Spleen (tissue), 11 donors: Measurements from ENCODE around the gene PTPRM. TPM values are rescaled to one million over a fixed set of nuclear protein-coding genes. Genes with fewer than 3 reads are reported as not detected.

Experiments
- DNase-seq: peaks from one replicate; pipeline ENCODE4 v3.0.0-alpha.2; 2020
- H3K27ac ChIP-seq, 8 donors: fragments of 200-600 bp; sonication (generic) in 7 of 8; 1 replicate in 4 of 8; 2 replicates in 4 of 8; pipeline versions ENCODE4 v1.5.0 to v1.8.0; 2016 to 2021; ENCODE audit warnings: inconsistent platforms in 4 of 8, mild to moderate bottlenecking in 4 of 8, moderate library complexity in 1 of 8
- H3K27me3 ChIP-seq, 7 donors: fragments of 200-600 bp; sonication (generic) in 6 of 7; replicated peaks in 1 of 7; 1 replicate in 4 of 7; 2 replicates in 3 of 7; pipeline versions ENCODE4 v1.5.0 to v1.8.0; 2016 to 2021; ENCODE audit warnings: inconsistent platforms in 3 of 7, mild to moderate bottlenecking in 1 of 7
- H3K36me3 ChIP-seq, 6 donors: fragments of 200-600 bp; sonication (generic) in 5 of 6; 1 replicate in 4 of 6; 2 replicates in 2 of 6; pipeline versions ENCODE4 v1.5.0 to v1.8.0; 2016 to 2021; ENCODE audit warnings: inconsistent platforms in 2 of 6
- H3K4me1 ChIP-seq, 6 donors: fragments of 200-600 bp; sonication (generic) in 5 of 6; 1 replicate in 3 of 6; 2 replicates in 3 of 6; pipeline versions ENCODE4 v1.5.0 to v1.8.0; 2016 to 2021; ENCODE audit warnings: inconsistent platforms in 3 of 6
- H3K4me3 ChIP-seq, 8 donors: fragments of 200-600 bp; sonication (generic) in 7 of 8; 1 replicate in 4 of 8; 2 replicates in 4 of 8; pipeline versions ENCODE4 v1.5.0 to v1.8.0; 2016 to 2021; ENCODE audit warnings: inconsistent platforms in 4 of 8, mild to moderate bottlenecking in 4 of 8, moderate library complexity in 2 of 8
- H3K9me3 ChIP-seq, 8 donors: fragments of 200-600 bp; sonication (generic) in 7 of 8; 1 replicate in 4 of 8; 2 replicates in 4 of 8; pipeline versions ENCODE4 v1.5.0 to v1.8.0; 2016 to 2021; ENCODE audit warnings: inconsistent platforms in 4 of 8
- CTCF ChIP-seq, 11 experiments: fragments of 200-600 bp in 7 of 11; fragments of 450-650 bp in 4 of 11; sonication (generic) in 4 of 11; IDR thresholded peaks in 8 of 11; conservative IDR thresholded peaks in 3 of 11; 1 replicate in 7 of 11; 2 replicates in 4 of 11; pipeline versions ENCODE4 v1.4.0 to v1.8.0; 2016 to 2021; ENCODE audit warnings: antibody characterized with exemption in 11 of 11, inconsistent platforms in 4 of 11, mild to moderate bottlenecking in 1 of 11
- POLR2A ChIP-seq, 3 donors: fragments of 450-650 bp; IDR thresholded peaks; one replicate each; pipeline ENCODE4 v1.5.1; 2017; ENCODE audit warnings: antibody characterized with exemption in 3 of 3, mild to moderate bottlenecking in 1 of 3
- POLR2AphosphoS5 ChIP-seq, 3 donors: sonication (generic); formaldehyde crosslinking; IDR thresholded peaks; one replicate each; pipeline ENCODE4 v1.5.1; 2017; ENCODE audit warnings: antibody characterized with exemption in 3 of 3
- WGBS, 5 donors: extraction: QIAGEN DNeasy Blood & Tissue Kit in 3 of 5; methylation state at CpG; one replicate each; pipeline versions ENCODE4 v1.1.5 to v1.1.7; 2013 to 2018; 5-methylcytosine and 5-hydroxymethylcytosine counted together
- intact Hi-C: fragments of 100-400 bp; cut with DNase I; formaldehyde crosslinking; loops from one replicate; pipeline ENCODE4 v1.15.0; 2023; ENCODE audit warnings: low total_unique reads
- polyA plus RNA-seq, 3 donors: library from polyadenylated mRNA; stranded (reverse); fragments of 200-250 nt; gene quantifications; one replicate each; pipeline ENCODE4 v1.2.1, GENCODE V29; 2013
- total RNA-seq, 7 donors: library from RNA; depleted of rRNA in 3 of 7; stranded (reverse); fragments of >200 nt in 3 of 7; fragmentation: NEBNext Ultra II Directional in 4 of 7; extraction: Animal tissue kit (Norgen Biotek cat#: 25700) in 4 of 7; gene quantifications; one replicate each; pipeline versions ENCODE4 v1.1.0 to v1.2.1, GENCODE V29; 2016 to 2021
- donor health status: healthy with polysubstance abuse.
- donor health status: DM: no; HTN: no; CAD: no; lungs with moderate emphysema.
- donor health status: DM: no; HTN: no; CAD: no.
- donor health status: Bipolar disorder and iron deficiency.
- donor health status: healthy.
- donor health status: DM: no; HTN: no; CAD: no.
- donor health status: DM: yes; HTN: yes; CAD: no.

PTPRM gene
- total and polyA plus RNA-seq, 10 donors = 23.5 to 97.8 (median 62.8) TPM

- H3K27ac ChIP-seq = no peak overlapping the region
- no peaks in the 10 kb centered on the region for H3K36me3 ChIP-seq
- TF ChIP-seq CTCF (IDR thresholded peaks at IDR 0.05 in 8 of 11, conservative IDR thresholded peaks at IDR 0.05 in 3 of 11) (no peak), POLR2A (IDR thresholded peaks at IDR 0.05) (no peak), POLR2AphosphoS5 (IDR thresholded peaks at IDR 0.05) (no peak)
- no peaks in the 10 kb centered on the region for H3K4me1 ChIP-seq
- DNase-seq = no peak
- 85 to 95% (median 94%) methylated on average over 7 of the region's 7 CpGs for WGBS, 5 donors
- H3K27me3 ChIP-seq = no peaks in the 10 kb centered on the region
- no peaks in the 10 kb centered on the region for H3K9me3 ChIP-seq
- intact Hi-C loops = no loop called here
- no peak overlapping the region for H3K4me3 ChIP-seq
Observed at GRCh38 chr18:8188184-8188583, 621.1 kb downstream of the PTPRM start.

DNA sequence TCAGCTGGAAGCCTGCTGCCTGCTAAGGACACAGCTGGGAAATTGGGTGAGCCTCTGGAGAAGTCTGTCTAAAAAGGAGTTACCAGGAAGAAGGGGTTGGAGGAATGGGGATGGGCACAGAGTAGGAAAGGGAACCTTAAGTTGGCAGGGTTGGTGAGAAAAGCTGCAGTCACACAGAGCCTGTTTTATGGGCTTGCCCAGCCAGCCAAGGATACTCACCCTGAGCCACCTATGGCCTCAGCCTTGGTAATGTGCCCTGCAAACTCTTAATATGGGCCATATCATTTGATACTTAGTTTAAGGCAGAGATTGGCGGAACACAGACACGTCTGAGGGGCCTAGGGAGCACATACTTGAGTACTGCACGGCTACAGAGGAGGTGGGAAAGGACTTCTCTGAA lies 623.9 kb downstream of the PTPRM start:
- no peak for TF ChIP-seq POLR2AphosphoS5 (IDR thresholded peaks at IDR 0.05)
- TF ChIP-seq CTCF (IDR thresholded peaks at IDR 0.05 in 8 of 11, conservative IDR thresholded peaks at IDR 0.05 in 3 of 11) = no peak
- no peak for TF ChIP-seq POLR2A (IDR thresholded peaks at IDR 0.05)
- Histone ChIP-seq H3K36me3 (no peaks in the 10 kb centered on the region), H3K27ac (no peak overlapping the region), H3K27me3 (no peaks in the 10 kb centered on the region), H3K9me3 (no peaks in the 10 kb centered on the region), H3K4me3 (no peak overlapping the region), H3K4me1 (no peaks in the 10 kb centered on the region)
- no peak for DNase-seq
- WGBS, 5 donors = 74 to 91% (median 86%) methylated on average over 3 of the region's 3 CpGs
- intact Hi-C loops = no loop called here

DNA sequence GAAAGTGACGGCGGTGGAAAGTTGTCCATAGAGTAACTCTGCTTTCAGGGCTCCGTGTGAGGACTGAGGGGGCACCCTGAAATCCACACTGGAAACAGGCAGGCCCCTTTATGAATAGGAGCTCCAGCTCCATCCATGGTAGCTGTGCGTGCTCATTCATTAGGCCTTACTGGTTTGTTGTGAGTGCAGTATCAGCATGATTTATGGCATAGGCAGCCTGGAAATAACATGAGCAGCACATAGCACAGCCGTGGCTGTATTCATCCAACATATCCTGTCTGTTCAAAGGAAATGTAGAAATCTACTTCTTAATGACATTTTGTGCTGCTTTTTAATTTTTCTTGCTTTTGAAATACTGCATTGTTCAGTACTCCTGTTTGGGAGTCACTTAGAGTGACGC lies 627.3 kb downstream of the PTPRM start:
- no peaks in the 10 kb centered on the region for H3K9me3 ChIP-seq
- WGBS, 5 donors = 81 to 90% (median 83%) methylated on average over 6 of the region's 6 CpGs
- TF ChIP-seq POLR2AphosphoS5 (IDR thresholded peaks at IDR 0.05) = no peak
- no peak for TF ChIP-seq POLR2A (IDR thresholded peaks at IDR 0.05)
- no peak for TF ChIP-seq CTCF (IDR thresholded peaks at IDR 0.05 in 8 of 11, conservative IDR thresholded peaks at IDR 0.05 in 3 of 11)

DNA sequence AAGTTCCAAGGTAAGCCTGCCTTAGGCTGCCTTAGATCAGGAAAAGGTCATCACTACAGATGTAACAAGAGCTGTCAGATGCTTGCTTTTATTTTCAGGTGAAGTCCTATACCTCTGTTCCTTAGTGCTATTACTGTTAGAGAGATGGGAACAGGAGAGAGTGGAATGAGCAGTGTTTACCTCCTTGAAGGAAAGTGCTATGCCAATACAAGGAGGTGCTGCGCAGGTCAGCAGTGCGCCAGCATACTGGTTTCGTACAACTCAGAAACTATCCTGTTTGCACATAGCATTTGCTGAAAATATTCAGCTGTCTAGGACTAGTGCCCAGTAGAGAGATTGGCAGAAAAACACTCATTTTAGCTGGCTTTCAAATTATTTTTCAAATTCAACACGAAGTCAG lies 629.1 kb downstream of the PTPRM start:
- intact Hi-C loops = no loop called here
- no peaks in the 10 kb centered on the region for H3K27me3 ChIP-seq
- no peak overlapping the region for H3K27ac ChIP-seq
- DNase-seq = no peak
- WGBS, 5 donors = 81 to 90% (median 88%) methylated on average over 4 of the region's 4 CpGs
- H3K4me3 ChIP-seq = no peak overlapping the region
- no peak for TF ChIP-seq POLR2AphosphoS5 (IDR thresholded peaks at IDR 0.05)
- TF ChIP-seq POLR2A (IDR thresholded peaks at IDR 0.05) = no peak
- TF ChIP-seq CTCF (IDR thresholded peaks at IDR 0.05 in 8 of 11, conservative IDR thresholded peaks at IDR 0.05 in 3 of 11) = no peak
- no peaks in the 10 kb centered on the region for H3K4me1 ChIP-seq
- H3K9me3 ChIP-seq = no peaks in the 10 kb centered on the region
- H3K36me3 ChIP-seq = no peaks in the 10 kb centered on the region

More for the DNA sequence above, 627.3 kb downstream of the PTPRM start:
- H3K27me3 ChIP-seq = no peaks in the 10 kb centered on the region
- DNase-seq = no peak
- H3K27ac ChIP-seq = no peak overlapping the region
- H3K4me3 ChIP-seq = no peak overlapping the region
- H3K4me1 ChIP-seq = no peaks in the 10 kb centered on the region
- no peaks in the 10 kb centered on the region for H3K36me3 ChIP-seq
- intact Hi-C loops = no loop called here
